K562 (cell line): ENCODE data around the gene MED13L. TPM values are rescaled to one million over a fixed set of nuclear protein-coding genes. Genes with fewer than 3 reads are reported as not detected.

Experiments used
- COPS2 ChIP-seq: fragments of 450-650 bp; conservative IDR thresholded peaks from 2 replicates; pipeline ENCODE4 v1.6.1; 2016; ENCODE audit warnings: mild to moderate bottlenecking, moderate library complexity
- HDAC2 ChIP-seq: fragments of 450-650 bp; IDR thresholded peaks from 2 replicates; pipeline ENCODE4 v1.6.1; 2016; ENCODE audit warnings: mild to moderate bottlenecking
- HDAC8 ChIP-seq: fragments of 450-650 bp; IDR thresholded peaks from 2 replicates; pipeline ENCODE4 v1.6.1; 2016; ENCODE audit warnings: mild to moderate bottlenecking, missing genetic modification characterization, moderate library complexity, missing compliant biosample characterization
- KDM1A ChIP-seq, 2 experiments: fragments of 450-650 bp; IDR thresholded peaks; 2 replicates each; pipeline ENCODE4 v1.6.1; 2016; ENCODE audit warnings: mild to moderate bottlenecking in 2 of 2
- NR4A1 ChIP-seq, 2 experiments: fragments of 250-450 bp in 1 of 2; fragments of 450-650 bp in 1 of 2; sonication (Bioruptor Pico) in 1 of 2; IDR thresholded peaks; 2 replicates each; pipeline versions ENCODE4 v1.4.0 to v1.6.1; 2016 to 2020; ENCODE audit warnings: mild to moderate bottlenecking in 2 of 2, missing compliant biosample characterization in 1 of 2, missing genetic modification characterization in 1 of 2, moderate library complexity in 1 of 2
- RBM14 ChIP-seq: fragments of 200-400 bp; formaldehyde crosslinking; IDR thresholded peaks from 2 replicates; pipeline ENCODE4 v1.6.1; 2018; ENCODE audit warnings: low read depth, mild to moderate bottlenecking, low read length, moderate library complexity, borderline replicate concordance; ENCODE audit not compliant: insufficient read depth
- STAT5B ChIP-seq: fragments of 250-450 bp; sonication (Bioruptor Pico); IDR thresholded peaks from 2 replicates; pipeline ENCODE4 v1.8.0; 2021; ENCODE audit warnings: mild to moderate bottlenecking, inconsistent platforms
- ZNF23 ChIP-seq: fragments of 250-450 bp; sonication (Bioruptor Pico); IDR thresholded peaks from 2 replicates; pipeline ENCODE4 v1.4.0; 2020; ENCODE audit warnings: mild to moderate bottlenecking
- ZNF583 ChIP-seq: fragments of 250-450 bp; sonication (Bioruptor Pico); IDR thresholded peaks from 2 replicates; pipeline ENCODE4 v1.4.0; 2020
- ZNF764 ChIP-seq: fragments of 250-450 bp; sonication (Bioruptor Pico); IDR thresholded peaks from 2 replicates; pipeline ENCODE4 v1.4.0; 2020; ENCODE audit warnings: low read depth, mild to moderate bottlenecking, moderate library complexity
- polyA plus RNA-seq, 8 experiments: library from polyadenylated mRNA; depleted of rRNA in 4 of 8; stranded (reverse) in 5 of 8; unstranded in 3 of 8; fragments of >200 nt; fragmentation: Nextera tagmentation in 2 of 8; fragmentation: Illumina TruSeq in 1 of 8; extraction: Ambion mirVana in 2 of 8; extraction: Trizol in 1 of 8; gene quantifications; 2 replicates each; pipeline versions ENCODE4 v1.2.1 to v1.2.3, GENCODE V29; 2011 to 2014; ENCODE audit warnings: inconsistent platforms in 1 of 8, missing spikeins in 1 of 8
- total RNA-seq, 7 experiments: library from RNA; depleted of rRNA in 6 of 7; stranded (reverse); fragments of >200 nt in 6 of 7; fragmentation: Illumina TruSeq in 2 of 7; extraction: Trizol in 2 of 7; gene quantifications; 2 replicates each; pipeline versions ENCODE4 v1.2.1 to v1.2.3, GENCODE V29; 2011 to 2021; ENCODE audit warnings: low replicate concordance in 1 of 7
- TF ChIP-seq, protein P1 (sequence below), 2 experiments: fragments of 450-650 bp in 1 of 2; sonication (generic) in 1 of 2; formaldehyde crosslinking in 1 of 2; IDR thresholded peaks; 2 replicates each; pipeline versions ENCODE4 v1.7.1 to v1.9.0; 2016 to 2022; ENCODE audit warnings: inconsistent platforms in 1 of 2, mild to moderate bottlenecking in 1 of 2, missing genetic modification reagents in 1 of 2
- TF ChIP-seq, protein P2 (sequence below): sonication (generic); formaldehyde crosslinking; IDR thresholded peaks from 2 replicates; pipeline ENCODE4 v1.8.0; 2022; ENCODE audit warnings: missing genetic modification reagents, mild to moderate bottlenecking, moderate library complexity, borderline replicate concordance
- TF ChIP-seq, protein P3 (sequence below), 2 experiments: IDR thresholded peaks; 2 replicates each; pipeline ENCODE4 v1.6.1; 2011; ENCODE audit warnings: borderline replicate concordance in 1 of 2, control low read depth in 1 of 2, low read depth in 1 of 2, low read length in 1 of 2, mild to moderate bottlenecking in 1 of 2, mixed read lengths in 1 of 2, moderate library complexity in 1 of 2; ENCODE audit not compliant: insufficient read depth in 1 of 2, insufficient read length in 1 of 2, poor library complexity in 1 of 2, severe bottlenecking in 1 of 2; ENCODE audit errors: extremely low read depth in 1 of 2
- TF ChIP-seq, protein P4 (sequence below): IDR thresholded peaks from 2 replicates; pipeline ENCODE4 v1.6.1; 2012; ENCODE audit warnings: low read depth, low read length, improper control_type of control experiment, borderline replicate concordance

MED13L gene
- total and polyA plus RNA-seq, 9 of the 15 experiments (the other 6 are each of a cell fraction or from before 2014, with no cell fraction given), result 13.4 to 90.3 (median 36.9) TPM

DNA sequence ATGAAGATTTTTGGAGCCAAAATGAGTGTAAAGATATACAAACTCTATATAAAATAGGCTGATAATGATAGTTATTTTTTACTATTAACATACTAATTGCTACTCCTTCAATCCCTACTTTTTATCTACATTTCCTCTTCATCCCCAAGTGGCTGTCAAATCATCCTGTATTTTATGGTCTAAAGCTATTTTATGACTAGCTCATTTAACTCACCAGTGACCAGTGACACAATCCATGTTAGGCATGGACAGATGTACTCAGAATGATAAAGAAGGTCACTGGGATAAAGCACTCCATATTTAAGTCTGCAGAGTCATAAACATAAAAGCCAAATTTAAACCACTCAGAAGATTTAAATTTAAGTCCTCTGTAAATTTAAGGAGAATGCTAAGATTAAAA, 183.0 kb downstream of the MED13L start (continued):
- TF ChIP-seq, protein P1, sequence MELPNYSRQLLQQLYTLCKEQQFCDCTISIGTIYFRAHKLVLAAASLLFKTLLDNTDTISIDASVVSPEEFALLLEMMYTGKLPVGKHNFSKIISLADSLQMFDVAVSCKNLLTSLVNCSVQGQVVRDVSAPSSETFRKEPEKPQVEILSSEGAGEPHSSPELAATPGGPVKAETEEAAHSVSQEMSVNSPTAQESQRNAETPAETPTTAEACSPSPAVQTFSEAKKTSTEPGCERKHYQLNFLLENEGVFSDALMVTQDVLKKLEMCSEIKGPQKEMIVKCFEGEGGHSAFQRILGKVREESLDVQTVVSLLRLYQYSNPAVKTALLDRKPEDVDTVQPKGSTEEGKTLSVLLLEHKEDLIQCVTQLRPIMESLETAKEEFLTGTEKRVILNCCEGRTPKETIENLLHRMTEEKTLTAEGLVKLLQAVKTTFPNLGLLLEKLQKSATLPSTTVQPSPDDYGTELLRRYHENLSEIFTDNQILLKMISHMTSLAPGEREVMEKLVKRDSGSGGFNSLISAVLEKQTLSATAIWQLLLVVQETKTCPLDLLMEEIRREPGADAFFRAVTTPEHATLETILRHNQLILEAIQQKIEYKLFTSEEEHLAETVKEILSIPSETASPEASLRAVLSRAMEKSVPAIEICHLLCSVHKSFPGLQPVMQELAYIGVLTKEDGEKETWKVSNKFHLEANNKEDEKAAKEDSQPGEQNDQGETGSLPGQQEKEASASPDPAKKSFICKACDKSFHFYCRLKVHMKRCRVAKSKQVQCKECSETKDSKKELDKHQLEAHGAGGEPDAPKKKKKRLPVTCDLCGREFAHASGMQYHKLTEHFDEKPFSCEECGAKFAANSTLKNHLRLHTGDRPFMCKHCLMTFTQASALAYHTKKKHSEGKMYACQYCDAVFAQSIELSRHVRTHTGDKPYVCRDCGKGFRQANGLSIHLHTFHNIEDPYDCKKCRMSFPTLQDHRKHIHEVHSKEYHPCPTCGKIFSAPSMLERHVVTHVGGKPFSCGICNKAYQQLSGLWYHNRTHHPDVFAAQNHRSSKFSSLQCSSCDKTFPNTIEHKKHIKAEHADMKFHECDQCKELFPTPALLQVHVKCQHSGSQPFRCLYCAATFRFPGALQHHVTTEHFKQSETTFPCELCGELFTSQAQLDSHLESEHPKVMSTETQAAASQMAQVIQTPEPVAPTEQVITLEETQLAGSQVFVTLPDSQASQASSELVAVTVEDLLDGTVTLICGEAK (IDR thresholded peaks at IDR 0.05), result no peak
- TF ChIP-seq, protein P1 (CRISPR knock-in tag; IDR thresholded peaks at IDR 0.05), result no peak
- TF ChIP-seq, protein P2, sequence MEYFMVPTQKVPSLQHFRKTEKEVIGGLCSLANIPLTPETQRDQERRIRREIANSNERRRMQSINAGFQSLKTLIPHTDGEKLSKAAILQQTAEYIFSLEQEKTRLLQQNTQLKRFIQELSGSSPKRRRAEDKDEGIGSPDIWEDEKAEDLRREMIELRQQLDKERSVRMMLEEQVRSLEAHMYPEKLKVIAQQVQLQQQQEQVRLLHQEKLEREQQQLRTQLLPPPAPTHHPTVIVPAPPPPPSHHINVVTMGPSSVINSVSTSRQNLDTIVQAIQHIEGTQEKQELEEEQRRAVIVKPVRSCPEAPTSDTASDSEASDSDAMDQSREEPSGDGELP (CRISPR knock-in tag), result no peak
- no peak for TF ChIP-seq HDAC2
- no peak for TF ChIP-seq NR4A1 (CRISPR knock-in tag; IDR thresholded peaks at IDR 0.05)
- no peak for TF ChIP-seq NR4A1 (tag; IDR thresholded peaks at IDR 0.05)
- TF ChIP-seq RBM14, result no peak
- TF ChIP-seq HDAC8 (tag), result no peak
- TF ChIP-seq, protein P3, sequence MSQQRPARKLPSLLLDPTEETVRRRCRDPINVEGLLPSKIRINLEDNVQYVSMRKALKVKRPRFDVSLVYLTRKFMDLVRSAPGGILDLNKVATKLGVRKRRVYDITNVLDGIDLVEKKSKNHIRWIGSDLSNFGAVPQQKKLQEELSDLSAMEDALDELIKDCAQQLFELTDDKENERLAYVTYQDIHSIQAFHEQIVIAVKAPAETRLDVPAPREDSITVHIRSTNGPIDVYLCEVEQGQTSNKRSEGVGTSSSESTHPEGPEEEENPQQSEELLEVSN (IDR thresholded peaks at IDR 0.05; ENCODE audit: borderline replicate concordance in 1 of 2, extremely low read depth in 1 of 2, insufficient read depth in 1 of 2, insufficient read length in 1 of 2, low read depth in 1 of 2, low read length in 1 of 2, poor library complexity in 1 of 2, severe bottlenecking in 1 of 2), result no peak
- no peak for TF ChIP-seq STAT5B
- no peak for TF ChIP-seq ZNF583 (CRISPR knock-in tag)
- TF ChIP-seq KDM1A (IDR thresholded peaks at IDR 0.05), result peak; percentile 52 to 63
- no peak for TF ChIP-seq COPS2
- TF ChIP-seq ZNF23 (CRISPR knock-in tag), result no peak
- no peak for TF ChIP-seq ZNF764 (CRISPR knock-in tag)
- TF ChIP-seq, protein P4, sequence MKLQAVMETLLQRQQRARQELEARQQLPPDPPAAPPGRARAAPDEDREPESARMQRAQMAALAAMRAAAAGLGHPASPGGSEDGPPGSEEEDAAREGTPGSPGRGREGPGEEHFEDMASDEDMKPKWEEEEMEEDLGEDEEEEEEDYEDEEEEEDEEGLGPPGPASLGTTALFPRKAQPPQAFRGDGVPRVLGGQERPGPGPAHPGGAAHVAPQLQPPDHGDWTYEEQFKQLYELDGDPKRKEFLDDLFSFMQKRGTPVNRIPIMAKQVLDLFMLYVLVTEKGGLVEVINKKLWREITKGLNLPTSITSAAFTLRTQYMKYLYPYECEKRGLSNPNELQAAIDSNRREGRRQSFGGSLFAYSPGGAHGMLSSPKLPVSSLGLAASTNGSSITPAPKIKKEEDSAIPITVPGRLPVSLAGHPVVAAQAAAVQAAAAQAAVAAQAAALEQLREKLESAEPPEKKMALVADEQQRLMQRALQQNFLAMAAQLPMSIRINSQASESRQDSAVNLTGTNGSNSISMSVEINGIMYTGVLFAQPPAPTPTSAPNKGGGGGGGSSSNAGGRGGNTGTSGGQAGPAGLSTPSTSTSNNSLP, result no peak
